B cell (primary cell): Measurements from ENCODE around the gene FMO2.

Experiments
- EZH2 ChIP-seq: IDR thresholded peaks from 2 replicates; pipeline ENCODE4 v1.6.1; 2012; ENCODE audit warnings: borderline replicate concordance, low read depth, mild to moderate bottlenecking, moderate library complexity, low read length; ENCODE audit not compliant: insufficient read depth, poor library complexity, severe bottlenecking
- TF ChIP-seq, protein P1 (sequence below): fragments of 200-600 bp; IDR thresholded peaks from one replicate; pipeline ENCODE4 v1.8.0; 2022; ENCODE audit warnings: antibody characterized with exemption, mild to moderate bottlenecking

DNA sequence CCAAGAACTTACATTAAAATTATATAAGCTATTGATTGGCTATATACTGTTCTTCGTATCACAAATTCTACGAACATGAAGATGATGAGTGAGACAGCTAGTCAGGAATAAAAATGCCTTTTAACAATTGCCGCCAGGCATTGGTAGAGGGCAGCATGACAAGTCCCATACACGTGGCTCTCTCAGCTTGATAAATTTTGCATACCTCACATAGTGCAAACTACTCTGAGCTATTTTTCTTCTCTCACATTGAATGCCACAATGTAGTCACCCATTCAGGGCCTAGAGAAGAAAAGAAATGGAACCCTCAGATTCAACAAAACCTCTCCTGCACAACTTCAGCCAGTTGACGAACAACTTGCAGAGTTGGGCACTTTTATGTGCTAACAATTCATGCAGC is 27.0 kb upstream of the FMO2 start:
- TF ChIP-seq, protein P1, sequence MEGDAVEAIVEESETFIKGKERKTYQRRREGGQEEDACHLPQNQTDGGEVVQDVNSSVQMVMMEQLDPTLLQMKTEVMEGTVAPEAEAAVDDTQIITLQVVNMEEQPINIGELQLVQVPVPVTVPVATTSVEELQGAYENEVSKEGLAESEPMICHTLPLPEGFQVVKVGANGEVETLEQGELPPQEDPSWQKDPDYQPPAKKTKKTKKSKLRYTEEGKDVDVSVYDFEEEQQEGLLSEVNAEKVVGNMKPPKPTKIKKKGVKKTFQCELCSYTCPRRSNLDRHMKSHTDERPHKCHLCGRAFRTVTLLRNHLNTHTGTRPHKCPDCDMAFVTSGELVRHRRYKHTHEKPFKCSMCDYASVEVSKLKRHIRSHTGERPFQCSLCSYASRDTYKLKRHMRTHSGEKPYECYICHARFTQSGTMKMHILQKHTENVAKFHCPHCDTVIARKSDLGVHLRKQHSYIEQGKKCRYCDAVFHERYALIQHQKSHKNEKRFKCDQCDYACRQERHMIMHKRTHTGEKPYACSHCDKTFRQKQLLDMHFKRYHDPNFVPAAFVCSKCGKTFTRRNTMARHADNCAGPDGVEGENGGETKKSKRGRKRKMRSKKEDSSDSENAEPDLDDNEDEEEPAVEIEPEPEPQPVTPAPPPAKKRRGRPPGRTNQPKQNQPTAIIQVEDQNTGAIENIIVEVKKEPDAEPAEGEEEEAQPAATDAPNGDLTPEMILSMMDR, result no peak
- no peak for TF ChIP-seq EZH2
